ENCODE measurements around the gene ZNF502.

ZNF502 gene

DNA sequence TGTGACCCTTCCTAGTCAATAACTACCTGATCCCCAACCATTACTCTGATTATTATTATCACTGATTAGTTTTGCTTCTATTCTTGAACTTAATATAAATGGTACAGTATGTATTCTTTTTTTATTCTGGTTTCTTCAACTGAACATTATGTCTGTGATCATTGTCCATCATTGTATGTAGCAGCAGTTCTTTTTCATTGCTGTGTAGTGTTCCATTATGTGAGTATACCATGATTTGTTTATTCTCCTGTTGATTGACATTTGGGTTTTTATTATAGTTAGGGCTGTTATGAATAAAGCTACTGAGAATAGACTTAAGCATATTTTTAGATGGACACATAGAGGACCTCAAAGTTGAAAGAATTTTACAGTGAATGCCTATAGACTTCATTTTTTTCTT lies 51.8 kb downstream of the ZNF502 start:
- no peak for DNase-seq (ENCODE audit: low read depth in 2 of 2, low spot score in 1 of 2)

DNA sequence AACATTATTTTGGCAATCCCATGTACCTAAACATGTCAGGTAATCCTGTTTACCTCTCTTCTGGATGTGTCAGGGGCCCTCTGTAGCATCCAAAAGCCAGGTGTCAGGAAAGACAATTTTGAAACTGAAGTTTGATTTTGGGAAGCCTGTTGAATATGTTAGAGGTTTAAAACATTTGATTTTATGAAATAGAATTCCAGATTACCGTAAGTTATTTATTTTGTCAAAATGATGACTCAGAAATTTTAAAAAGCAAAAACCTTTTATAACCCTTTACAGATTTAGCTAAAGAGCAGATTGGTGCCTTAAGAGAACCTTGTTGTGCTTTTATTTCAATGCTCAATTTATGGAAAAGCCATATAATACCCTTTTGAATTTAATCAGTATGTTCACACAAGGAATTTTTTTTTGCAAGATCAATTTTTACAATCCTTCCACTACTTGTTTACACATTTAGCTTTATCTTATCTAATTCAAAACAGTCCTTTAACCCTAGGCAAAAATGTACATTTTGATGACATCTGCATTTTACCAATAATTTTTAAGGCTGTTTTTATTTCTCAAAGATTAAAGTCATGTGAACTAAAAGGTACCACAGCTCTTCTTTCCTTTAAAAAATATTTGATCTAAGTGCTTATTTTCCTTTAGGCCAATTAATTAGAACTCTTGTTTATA lies 59.1 kb downstream of the ZNF502 start:
- DNase-seq (ENCODE audit: low read depth in 2 of 2, low spot score in 1 of 2), result no peak

DNA sequence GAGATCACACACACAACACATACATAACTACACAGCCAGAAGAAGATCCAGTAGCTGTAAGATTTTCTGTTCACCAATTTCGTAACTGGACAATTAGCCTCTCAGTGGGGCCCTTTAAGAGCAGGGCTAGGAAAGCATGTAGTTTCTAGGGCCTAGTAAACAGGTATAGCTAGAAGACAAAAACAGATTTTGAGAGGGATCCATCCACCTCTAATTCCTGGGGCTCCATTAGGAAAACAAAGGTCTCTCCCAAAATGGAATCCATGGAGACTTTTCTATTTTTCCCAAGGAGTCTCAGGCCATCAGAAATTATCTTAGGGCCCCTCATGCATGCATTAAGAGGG lies 59.6 kb downstream of the ZNF502 start:
- DNase-seq (ENCODE audit: low read depth in 2 of 2, low spot score in 1 of 2), result no peak
